WTC11 (cell line): ENCODE measurements around the gene HOXC5. TPM values are rescaled to one million over a fixed set of nuclear protein-coding genes. Genes with fewer than 3 reads are reported as not detected.

Experiments used
- ATAC-seq: fragments of 200-7000 bp; cut with Tn5 transposase; 2 replicates; pipeline ENCODE4 v1.10.0; 2021; ENCODE audit warnings: mild to moderate bottlenecking, moderate library complexity
- CTCF ChIA-PET: fragments of 300-600 bp; sonication (Branson Sonifier 250); formaldehyde crosslinking; loops from one replicate; lab custom pipeline; 2021; ENCODE audit warnings: antibody characterized with exemption; lab: Charles Lee
- POLR2A ChIA-PET: fragments of 350-600 bp; sonication (Branson Sonifier 250); formaldehyde crosslinking; loops from one replicate; lab custom pipeline; 2021; ENCODE audit warnings: antibody characterized with exemption; lab: Charles Lee
- DNase-seq: peaks from one replicate; pipeline ENCODE4 v3.0.0; 2021; ENCODE audit warnings: low spot score
- H3K27ac Mint-ChIP-seq: 2 replicates; pipeline ENCODE4 v1.8.0; 2021; ENCODE audit warnings: mixed read lengths
- H3K27me3 Mint-ChIP-seq: 2 replicates; pipeline ENCODE4 v1.8.0; 2021; ENCODE audit warnings: low read depth, mild to moderate bottlenecking, moderate library complexity, mixed read lengths
- H3K36me3 Mint-ChIP-seq: 2 replicates; pipeline ENCODE4 v1.8.0; 2021; ENCODE audit warnings: mixed read lengths
- H3K4me1 Mint-ChIP-seq: 2 replicates; pipeline ENCODE4 v1.8.0; 2022; ENCODE audit warnings: mixed read lengths
- H3K4me3 Mint-ChIP-seq: 2 replicates; pipeline ENCODE4 v1.8.0; 2021; ENCODE audit warnings: mild to moderate bottlenecking, moderate library complexity, mixed read lengths
- H3K9me3 Mint-ChIP-seq: 2 replicates; pipeline ENCODE4 v1.8.0; 2021; ENCODE audit warnings: mixed read lengths
- ARID4B ChIP-seq: sonication (generic); formaldehyde crosslinking; IDR thresholded peaks from 2 replicates; pipeline ENCODE4 v1.8.0; 2023; ENCODE audit warnings: missing genetic modification reagents, mild to moderate bottlenecking, borderline replicate concordance
- CTCF ChIP-seq: fragments of 200-600 bp; IDR thresholded peaks from 2 replicates; pipeline ENCODE4 v1.8.0; 2022; ENCODE audit warnings: antibody characterized with exemption
- FOXK1 ChIP-seq: sonication (generic); formaldehyde crosslinking; IDR thresholded peaks from 2 replicates; pipeline ENCODE4 v1.8.0; 2022; ENCODE audit warnings: mild to moderate bottlenecking, moderate library complexity, missing genetic modification reagents
- FOXP4 ChIP-seq: sonication (generic); formaldehyde crosslinking; IDR thresholded peaks from 2 replicates; pipeline ENCODE4 v1.8.0; 2022; ENCODE audit warnings: mild to moderate bottlenecking, missing genetic modification reagents
- SMAD4 ChIP-seq: sonication (generic); formaldehyde crosslinking; IDR thresholded peaks from 2 replicates; pipeline ENCODE4 v1.8.0; 2022; ENCODE audit warnings: mild to moderate bottlenecking, missing genetic modification reagents
- TCF7 ChIP-seq: sonication (generic); formaldehyde crosslinking; IDR thresholded peaks from 2 replicates; pipeline ENCODE4 v1.8.0; 2022; ENCODE audit warnings: mild to moderate bottlenecking, low read depth, missing genetic modification reagents, moderate library complexity
- ZBTB43 ChIP-seq: sonication (generic); formaldehyde crosslinking; IDR thresholded peaks from 2 replicates; pipeline ENCODE4 v1.8.1; 2023; ENCODE audit warnings: mild to moderate bottlenecking, missing genetic modification reagents
- ZNF138 ChIP-seq: sonication (generic); formaldehyde crosslinking; conservative IDR thresholded peaks from 2 replicates; pipeline ENCODE4 v1.8.1; 2022; ENCODE audit warnings: mild to moderate bottlenecking, moderate library complexity, missing genetic modification reagents
- ZNF281 ChIP-seq: sonication (generic); formaldehyde crosslinking; IDR thresholded peaks from 2 replicates; pipeline ENCODE4 v1.8.0; 2023; ENCODE audit warnings: mild to moderate bottlenecking, missing genetic modification reagents
- total RNA-seq: library from RNA; stranded (reverse); gene quantifications from 3 replicates; pipeline ENCODE4 v1.2.3, GENCODE V29; 2021
- TF ChIP-seq, protein P1 (sequence below): fragments of 250-450 bp; sonication (Bioruptor Pico); IDR thresholded peaks from 2 replicates; pipeline ENCODE4 v1.9.0; 2021; ENCODE audit warnings: moderate library complexity, mild to moderate bottlenecking, inconsistent platforms, borderline replicate concordance
- TF ChIP-seq, protein P2 (sequence below): sonication (generic); formaldehyde crosslinking; IDR thresholded peaks from 2 replicates; pipeline ENCODE4 v1.8.0; 2022; ENCODE audit warnings: missing genetic modification reagents

The HOXC5 gene
- total RNA-seq, 1 experiment from 2014 or later = not detected

- ChIA-PET POLR2A (interaction anchor here (0.6 to 0.9 kb wide), 2 partner anchors 32 to 1129 kb away, joined by 3 to 4 read pairs; no protein-coding TSS in a partner anchor), CTCF (interaction anchor here (1.0 to 5.1 kb wide), 14 partner anchors 9 to 230 kb away, joined by 3 to 43 read pairs (median 10); partner anchors contain the start of genes HOXC5, HOXC8 and HOXC9)
- ATAC-seq = peak; percentile 8; the same call in 1 of the 2 replicates
- H3K4me1 Mint-ChIP-seq = peaks cover 41% of the 10 kb centered on the region
- no peaks in the 10 kb centered on the region for H3K9me3 Mint-ChIP-seq
- H3K27ac Mint-ChIP-seq = no peak overlapping the region
- H3K4me3 Mint-ChIP-seq = peak overlapping the region; percentile 52
- DNase-seq = no peak
- no peaks in the 10 kb centered on the region for H3K36me3 Mint-ChIP-seq
- TF ChIP-seq ZNF281 (no peak), SMAD4 (CRISPR knock-in tag) (0 out of 2 replicates have a peak, but pooled peaks have one; percentile 13)
- TF ChIP-seq, protein P1, sequence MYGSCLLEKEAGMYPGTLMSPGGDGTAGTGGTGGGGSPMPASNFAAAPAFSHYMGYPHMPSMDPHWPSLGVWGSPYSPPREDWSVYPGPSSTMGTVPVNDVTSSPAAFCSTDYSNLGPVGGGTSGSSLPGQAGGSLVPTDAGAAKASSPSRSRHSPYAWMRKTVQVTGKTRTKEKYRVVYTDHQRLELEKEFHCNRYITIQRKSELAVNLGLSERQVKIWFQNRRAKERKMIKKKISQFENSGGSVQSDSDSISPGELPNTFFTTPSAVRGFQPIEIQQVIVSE (CRISPR knock-in tag) = no peak
- peaks cover 100% of the 10 kb centered on the region for H3K27me3 Mint-ChIP-seq
Measured at GRCh38 chr12:53985994-53986685, 46.7 kb upstream of the HOXC5 start.

GRCh38 chr12:53986686-53987483 is 46.0 kb upstream of the HOXC5 start:
- TF ChIP-seq ZNF138 (CRISPR knock-in tag) (no peak), ZBTB43 (CRISPR knock-in tag) (no peak), ARID4B (no peak), FOXK1 (no peak), CTCF (no peak), TCF7 (CRISPR knock-in tag) (no peak), FOXP4 (CRISPR knock-in tag) (no peak)
- TF ChIP-seq, protein P2, sequence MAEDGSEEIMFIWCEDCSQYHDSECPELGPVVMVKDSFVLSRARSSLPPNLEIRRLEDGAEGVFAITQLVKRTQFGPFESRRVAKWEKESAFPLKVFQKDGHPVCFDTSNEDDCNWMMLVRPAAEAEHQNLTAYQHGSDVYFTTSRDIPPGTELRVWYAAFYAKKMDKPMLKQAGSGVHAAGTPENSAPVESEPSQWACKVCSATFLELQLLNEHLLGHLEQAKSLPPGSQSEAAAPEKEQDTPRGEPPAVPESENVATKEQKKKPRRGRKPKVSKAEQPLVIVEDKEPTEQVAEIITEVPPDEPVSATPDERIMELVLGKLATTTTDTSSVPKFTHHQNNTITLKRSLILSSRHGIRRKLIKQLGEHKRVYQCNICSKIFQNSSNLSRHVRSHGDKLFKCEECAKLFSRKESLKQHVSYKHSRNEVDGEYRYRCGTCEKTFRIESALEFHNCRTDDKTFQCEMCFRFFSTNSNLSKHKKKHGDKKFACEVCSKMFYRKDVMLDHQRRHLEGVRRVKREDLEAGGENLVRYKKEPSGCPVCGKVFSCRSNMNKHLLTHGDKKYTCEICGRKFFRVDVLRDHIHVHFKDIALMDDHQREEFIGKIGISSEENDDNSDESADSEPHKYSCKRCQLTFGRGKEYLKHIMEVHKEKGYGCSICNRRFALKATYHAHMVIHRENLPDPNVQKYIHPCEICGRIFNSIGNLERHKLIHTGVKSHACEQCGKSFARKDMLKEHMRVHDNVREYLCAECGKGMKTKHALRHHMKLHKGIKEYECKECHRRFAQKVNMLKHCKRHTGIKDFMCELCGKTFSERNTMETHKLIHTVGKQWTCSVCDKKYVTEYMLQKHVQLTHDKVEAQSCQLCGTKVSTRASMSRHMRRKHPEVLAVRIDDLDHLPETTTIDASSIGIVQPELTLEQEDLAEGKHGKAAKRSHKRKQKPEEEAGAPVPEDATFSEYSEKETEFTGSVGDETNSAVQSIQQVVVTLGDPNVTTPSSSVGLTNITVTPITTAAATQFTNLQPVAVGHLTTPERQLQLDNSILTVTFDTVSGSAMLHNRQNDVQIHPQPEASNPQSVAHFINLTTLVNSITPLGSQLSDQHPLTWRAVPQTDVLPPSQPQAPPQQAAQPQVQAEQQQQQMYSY (CRISPR knock-in tag) = no peak
- TF ChIP-seq, protein P1 (CRISPR knock-in tag) = no peak
- no peak for DNase-seq
- Mint-ChIP-seq H3K27ac (no peak overlapping the region), H3K36me3 (no peaks in the 10 kb centered on the region), H3K4me1 (peaks cover 42% of the 10 kb centered on the region), H3K9me3 (no peaks in the 10 kb centered on the region), H3K4me3 (0 out of 2 replicates have a peak overlapping the region, but pooled peaks have one; percentile 50), H3K27me3 (peaks cover 100% of the 10 kb centered on the region)
- POLR2A ChIA-PET = interaction anchor here (0.6 kb wide), 1 partner anchor 1128 kb away, joined by 4 read pairs; no protein-coding TSS in a partner anchor
- CTCF ChIA-PET = interaction anchor here (0.9 to 5.1 kb wide), 8 partner anchors 13 to 228 kb away, joined by 3 to 43 read pairs (median 22); partner anchors contain the start of genes HOXC5, HOXC8 and HOXC9
- no peak for ATAC-seq
